ENCODE data around the gene AKT3. TPM values are rescaled to one million over a fixed set of nuclear protein-coding genes. Genes with fewer than 3 reads are reported as not detected.

Gene AKT3
- total RNA-seq, 1 donor from 2014 or later = 36.2 TPM

GRCh38 chr1:243477731-243478290 lies 372.2 kb downstream of the AKT3 start:
- peaks cover 8% of the 10 kb centered on the region for H3K36me3 Mint-ChIP-seq
- H3K27ac Mint-ChIP-seq = no peak overlapping the region
- no peak overlapping the region for H3K9ac ChIP-seq
- H3K79me2 ChIP-seq (ENCODE audit: low read depth) = no peaks in the 10 kb centered on the region
- H3K9me3 ChIP-seq (ENCODE audit: low read depth) = no peaks in the 10 kb centered on the region
- peaks cover 55% of the 10 kb centered on the region for H3K4me1 ChIP-seq
- H3K27me3 Mint-ChIP-seq (ENCODE audit: insufficient read depth, low read depth) = peaks cover 14% of the 10 kb centered on the region
- H3F3A ChIP-seq (ENCODE audit: low read depth) = peaks cover 27% of the 10 kb centered on the region
- no peak for DNase-seq (ENCODE audit: low spot score)
- H3K27me3 ChIP-seq = peaks cover 6% of the 10 kb centered on the region
- no peak for TF ChIP-seq EZH2phosphoT487 (IDR thresholded peaks at IDR 0.05)
- no peak for TF ChIP-seq EZH2 (IDR thresholded peaks at IDR 0.05)
- TF ChIP-seq CTCF (IDR thresholded peaks at IDR 0.05) = no peak
- H3K4me1 Mint-ChIP-seq = peaks cover 67% of the 10 kb centered on the region
- no peak overlapping the region for H3K4me3 ChIP-seq
- H3K4me2 ChIP-seq = no peak overlapping the region
- H3K27ac ChIP-seq = no peak overlapping the region
- no peak overlapping the region for H3K4me3 Mint-ChIP-seq
- H3K9me3 Mint-ChIP-seq = peaks cover 3% of the 10 kb centered on the region
- H2AFZ ChIP-seq (replicated peaks) = no peak overlapping the region
- no peaks in the 10 kb centered on the region for H3K36me3 ChIP-seq
- no peaks in the 10 kb centered on the region for H4K20me1 ChIP-seq (ENCODE audit: low read depth)

GRCh38 chr1:243475966-243476365 lies 374.1 kb downstream of the AKT3 start:
- H3K36me3 ChIP-seq = no peaks in the 10 kb centered on the region
- TF ChIP-seq EZH2 (IDR thresholded peaks at IDR 0.05) (no peak), CTCF (IDR thresholded peaks at IDR 0.05) (peak; percentile 60)
- peaks cover 61% of the 10 kb centered on the region for H3K4me1 ChIP-seq
- Mint-ChIP-seq H3K27ac (peak overlapping the region; percentile 96), H3K27me3 (ENCODE audit: insufficient read depth, low read depth) (peaks cover 4% of the 10 kb centered on the region), H3K4me1 (peaks cover 67% of the 10 kb centered on the region), H3K36me3 (peaks cover 8% of the 10 kb centered on the region), H3K9me3 (peaks cover 3% of the 10 kb centered on the region), H3K4me3 (peak overlapping the region; percentile 46)
- H2AFZ ChIP-seq (replicated peaks) = no peak overlapping the region
- H3K4me2 ChIP-seq = peak overlapping the region; percentile 57
- H3K4me3 ChIP-seq = no peak overlapping the region
- peaks cover 39% of the 10 kb centered on the region for H3F3A ChIP-seq (ENCODE audit: low read depth)
- DNase-seq (ENCODE audit: low spot score) = peak; percentile 87
- no peaks in the 10 kb centered on the region for H3K9me3 ChIP-seq (ENCODE audit: low read depth)
- no peaks in the 10 kb centered on the region for H3K27me3 ChIP-seq
- H3K27ac ChIP-seq = no peak overlapping the region
- no peaks in the 10 kb centered on the region for H4K20me1 ChIP-seq (ENCODE audit: low read depth)
- no peak overlapping the region for H3K9ac ChIP-seq
- no peaks in the 10 kb centered on the region for H3K79me2 ChIP-seq (ENCODE audit: low read depth)

- Histone ChIP-seq H3K36me3 (no peaks in the 10 kb centered on the region), H2AFZ (replicated peaks) (no peak overlapping the region), H3K4me3 (no peak overlapping the region), H3K27me3 (no peaks in the 10 kb centered on the region), H3K79me2 (ENCODE audit: low read depth) (no peaks in the 10 kb centered on the region), H3K4me1 (peaks cover 72% of the 10 kb centered on the region), H3K27ac (no peak overlapping the region), H3K9me3 (ENCODE audit: low read depth) (no peaks in the 10 kb centered on the region), H3F3A (ENCODE audit: low read depth) (peaks cover 49% of the 10 kb centered on the region), H3K4me2 (peak overlapping the region; percentile 15), H3K9ac (no peak overlapping the region), H4K20me1 (ENCODE audit: low read depth) (no peaks in the 10 kb centered on the region)
- TF ChIP-seq CTCF (IDR thresholded peaks at IDR 0.05) (no peak), EZH2 (IDR thresholded peaks at IDR 0.05) (no peak), EZH2phosphoT487 (IDR thresholded peaks at IDR 0.05) (no peak)
- no peak for DNase-seq (ENCODE audit: low spot score)
- Mint-ChIP-seq H3K27ac (peak overlapping the region; percentile 96), H3K36me3 (peaks cover 6% of the 10 kb centered on the region), H3K9me3 (peaks cover 3% of the 10 kb centered on the region), H3K27me3 (ENCODE audit: insufficient read depth, low read depth) (peaks cover 4% of the 10 kb centered on the region), H3K4me1 (peaks cover 75% of the 10 kb centered on the region), H3K4me3 (peak overlapping the region; percentile 20)
Measured at GRCh38 chr1:243474906-243475305, 375.1 kb downstream of the AKT3 start.

Data from neural progenitor cell (in vitro differentiated cells).